GM12878 (cell line): Measurements from ENCODE around the gene PHC3. TPM values are rescaled to one million over a fixed set of nuclear protein-coding genes. Genes with fewer than 3 reads are reported as not detected.

Experiments used
- CUX1 ChIP-seq: IDR thresholded peaks from 2 replicates; pipeline ENCODE4 v1.6.1; 2012; ENCODE audit warnings: improper control_type of control experiment, low read depth, low read length; ENCODE audit not compliant: insufficient replicate concordance
- DPF2 ChIP-seq: fragments of 450-650 bp; IDR thresholded peaks from 2 replicates; pipeline ENCODE4 v1.6.1; 2017; ENCODE audit warnings: mild to moderate bottlenecking
- HSF1 ChIP-seq: fragments of 150-350 bp; IDR thresholded peaks from 2 replicates; pipeline ENCODE4 v1.6.1; 2014; ENCODE audit warnings: mild to moderate bottlenecking, low read depth, low read length
- NFIC ChIP-seq: IDR thresholded peaks from 2 replicates; pipeline ENCODE4 v1.6.1; 2012; ENCODE audit warnings: low read depth, mild to moderate bottlenecking, inconsistent platforms, low read length, moderate library complexity
- NRF1 ChIP-seq: conservative IDR thresholded peaks from 2 replicates; pipeline ENCODE4 v1.6.1; 2011; ENCODE audit warnings: mild to moderate bottlenecking, low read depth, low read length, improper control_type of control experiment
- ZNF207 ChIP-seq: fragments of 450-650 bp; IDR thresholded peaks from 2 replicates; pipeline ENCODE4 v1.6.1; 2014; ENCODE audit warnings: antibody characterized with exemption, mild to moderate bottlenecking, borderline replicate concordance
- ZNF687 ChIP-seq: fragments of 450-650 bp; IDR thresholded peaks from 2 replicates; pipeline ENCODE4 v1.6.1; 2017; ENCODE audit warnings: mild to moderate bottlenecking, moderate library complexity
- polyA plus RNA-seq, 11 experiments: library from polyadenylated mRNA; depleted of rRNA in 4 of 11; unstranded in 6 of 11; stranded (reverse) in 5 of 11; fragments of >200 nt; fragmentation: Nextera tagmentation in 4 of 11; fragmentation: Illumina TruSeq in 1 of 11; extraction: Ambion mirVana in 4 of 11; extraction: Trizol in 1 of 11; gene quantifications; 1 replicate in 1 of 11; 2 replicates in 10 of 11; pipeline versions ENCODE4 v1.2.1 to v1.2.3, GENCODE V29; 2011 to 2016; ENCODE audit warnings: inconsistent platforms in 2 of 11, missing spikeins in 2 of 11, low read depth in 1 of 11
- total RNA-seq, 4 experiments: library from RNA; depleted of rRNA in 3 of 4; stranded (reverse); fragments of >200 nt in 3 of 4; fragmentation: Illumina TruSeq in 1 of 4; extraction: Trizol in 1 of 4; gene quantifications; 2 replicates each; pipeline versions ENCODE4 v1.2.1 to v1.2.3, GENCODE V29; 2013 to 2021

PHC3 gene
- total and polyA plus RNA-seq, 10 of the 15 experiments (the other 5 are each of a cell fraction or from before 2014, with no cell fraction given), result 3.3 to 62.3 (median 22.1) TPM

DNA sequence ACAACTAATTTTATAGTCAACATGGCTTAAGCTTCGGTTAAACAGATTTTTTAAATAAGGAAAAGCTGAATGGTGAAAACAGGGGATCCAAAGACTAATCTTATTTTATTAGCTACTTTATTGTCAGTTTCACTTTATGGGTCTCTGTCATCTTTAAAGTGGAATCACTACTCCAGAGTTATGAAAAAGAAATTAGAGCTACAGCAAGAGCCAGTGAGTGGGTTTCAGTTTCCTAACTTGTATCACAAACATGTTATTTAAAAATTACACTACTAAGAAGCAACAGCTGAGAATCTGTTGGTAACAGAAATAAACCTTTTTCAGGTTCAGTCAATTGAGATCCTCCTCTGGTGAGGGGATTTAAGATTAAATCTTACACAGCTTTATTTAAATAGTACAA, 10.0 kb downstream of the PHC3 start (continued):
- TF ChIP-seq HSF1 (no peak), CUX1 (peak; percentile 14), DPF2 (no peak), NRF1 (no peak), ZNF687 (no peak), NFIC (peak; percentile 39; the same call in 1 of the 2 replicates), ZNF207 (no peak)
